Breast epithelium (tissue), 4 donors: Measurements from ENCODE around the gene CCDC157. TPM values are rescaled to one million over a fixed set of nuclear protein-coding genes. Genes with fewer than 3 reads are reported as not detected.

ENCODE experiments used
- DNase-seq, 2 donors: peaks; one replicate each; pipeline ENCODE4 v3.0.0-alpha.2; 2019; ENCODE audit warnings: low spot score in 2 of 2
- H3K27ac ChIP-seq, 2 donors: fragments of 200-600 bp; sonication (generic) in 1 of 2; one replicate each; pipeline ENCODE4 v1.5.1; 2016 to 2019; ENCODE audit warnings: mild to moderate bottlenecking in 1 of 2
- H3K27me3 ChIP-seq, 2 donors: fragments of 200-600 bp; sonication (generic) in 1 of 2; one replicate each; pipeline versions ENCODE4 v1.5.1 to v1.6.0; 2017 to 2019; ENCODE audit warnings: control low read depth in 1 of 2, mild to moderate bottlenecking in 1 of 2
- H3K36me3 ChIP-seq: fragments of 200-600 bp; one replicate; pipeline ENCODE4 v1.5.1; 2019
- H3K4me1 ChIP-seq, 2 donors: fragments of 200-600 bp; sonication (generic); one replicate each; pipeline ENCODE4 v1.5.1; 2016 to 2019; ENCODE audit warnings: control low read depth in 1 of 2
- H3K4me3 ChIP-seq, 3 donors: fragments of 200-600 bp; sonication (generic); 1 replicate in 2 of 3; 2 replicates in 1 of 3; pipeline ENCODE4 v1.5.1; 2016 to 2019; ENCODE audit warnings: mild to moderate bottlenecking in 3 of 3, moderate library complexity in 2 of 3
- H3K9me3 ChIP-seq, 2 donors: fragments of 200-600 bp; sonication (generic) in 1 of 2; one replicate each; pipeline ENCODE4 v1.5.1; 2016 to 2019; ENCODE audit warnings: control low read depth in 1 of 2
- POLR2A ChIP-seq: fragments of 450-650 bp; IDR thresholded peaks from one replicate; pipeline ENCODE4 v1.6.1; 2016; ENCODE audit warnings: antibody characterized with exemption, mild to moderate bottlenecking, moderate library complexity
- POLR2AphosphoS5 ChIP-seq, 3 donors: sonication (generic); formaldehyde crosslinking; IDR thresholded peaks; one replicate each; pipeline ENCODE4 v1.6.1; 2017; ENCODE audit warnings: antibody characterized with exemption in 3 of 3
- intact Hi-C: fragments of 100-400 bp; cut with DNase I; formaldehyde crosslinking; loops from one replicate; pipeline ENCODE4 v1.15.1; 2023; ENCODE audit warnings: low total_unique reads
- total RNA-seq, 3 donors: library from RNA; depleted of rRNA; stranded (reverse); fragments of >200 nt; gene quantifications; one replicate each; pipeline ENCODE4 v1.1.0, GENCODE V29; 2016
- TF ChIP-seq, protein P1 (sequence below), 3 donors: fragments of 450-650 bp; IDR thresholded peaks; one replicate each; pipeline ENCODE4 v1.5.1; 2016 to 2017; ENCODE audit warnings: antibody characterized with exemption in 3 of 3, mild to moderate bottlenecking in 3 of 3, moderate library complexity in 3 of 3

The CCDC157 gene
- total RNA-seq, 3 donors from 2014 or later, result 2.6 to 7.5 (median 6.6) TPM

DNA sequence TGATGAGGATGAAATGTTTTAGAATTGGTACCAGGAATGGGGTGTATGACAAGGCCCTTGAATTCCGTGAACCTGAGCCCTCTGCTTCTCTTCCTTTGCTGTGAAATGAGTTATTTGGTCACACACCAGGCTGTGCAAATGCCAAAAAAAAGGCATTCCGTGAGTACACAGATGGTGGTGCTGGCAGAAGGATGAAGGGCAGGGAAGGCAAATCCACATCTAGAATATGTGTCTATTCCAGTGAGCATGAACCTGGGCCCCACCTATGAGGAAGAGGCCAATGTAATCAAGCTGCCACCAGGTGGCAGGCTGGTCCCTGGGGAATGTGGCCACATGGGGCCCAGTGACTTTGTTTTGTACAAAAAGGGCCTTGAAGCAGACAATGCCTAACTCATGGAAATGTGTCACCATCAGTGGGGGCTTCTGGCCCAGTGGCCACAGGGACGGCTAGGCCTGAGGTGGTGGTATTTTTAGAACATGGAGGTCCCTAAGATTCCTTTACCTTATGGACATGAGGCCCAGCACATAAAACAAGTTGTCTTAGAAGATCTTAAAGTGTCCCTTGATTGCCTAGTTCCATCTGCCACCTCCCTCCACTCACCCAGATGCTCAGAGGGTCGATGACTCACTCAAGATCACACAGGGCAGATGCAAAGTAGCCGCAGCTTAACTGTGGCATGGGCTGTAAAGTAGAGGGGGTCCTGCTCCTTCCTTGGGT lies 34.3 kb downstream of the CCDC157 start:
- peak; percentile 29 to 48 (median 45) for TF ChIP-seq POLR2AphosphoS5 (IDR thresholded peaks at IDR 0.05)
- no peak for TF ChIP-seq POLR2A
- TF ChIP-seq, protein P1, sequence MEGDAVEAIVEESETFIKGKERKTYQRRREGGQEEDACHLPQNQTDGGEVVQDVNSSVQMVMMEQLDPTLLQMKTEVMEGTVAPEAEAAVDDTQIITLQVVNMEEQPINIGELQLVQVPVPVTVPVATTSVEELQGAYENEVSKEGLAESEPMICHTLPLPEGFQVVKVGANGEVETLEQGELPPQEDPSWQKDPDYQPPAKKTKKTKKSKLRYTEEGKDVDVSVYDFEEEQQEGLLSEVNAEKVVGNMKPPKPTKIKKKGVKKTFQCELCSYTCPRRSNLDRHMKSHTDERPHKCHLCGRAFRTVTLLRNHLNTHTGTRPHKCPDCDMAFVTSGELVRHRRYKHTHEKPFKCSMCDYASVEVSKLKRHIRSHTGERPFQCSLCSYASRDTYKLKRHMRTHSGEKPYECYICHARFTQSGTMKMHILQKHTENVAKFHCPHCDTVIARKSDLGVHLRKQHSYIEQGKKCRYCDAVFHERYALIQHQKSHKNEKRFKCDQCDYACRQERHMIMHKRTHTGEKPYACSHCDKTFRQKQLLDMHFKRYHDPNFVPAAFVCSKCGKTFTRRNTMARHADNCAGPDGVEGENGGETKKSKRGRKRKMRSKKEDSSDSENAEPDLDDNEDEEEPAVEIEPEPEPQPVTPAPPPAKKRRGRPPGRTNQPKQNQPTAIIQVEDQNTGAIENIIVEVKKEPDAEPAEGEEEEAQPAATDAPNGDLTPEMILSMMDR (IDR thresholded peaks at IDR 0.05), result peak; percentile 75 to 89 (median 76)
- peaks cover 0 to 3% of the 10 kb centered on the region in 2 donors for H3K9me3 ChIP-seq
- no peak overlapping the region for H3K4me3 ChIP-seq
- no peaks in the 10 kb centered on the region for H3K36me3 ChIP-seq
- intact Hi-C loops, result loop anchor here (1.0 kb wide), 1 partner anchor 103 kb away; no protein-coding TSS in a partner anchor
- H3K27me3 ChIP-seq, result no peaks in the 10 kb centered on the region
- no peak overlapping the region for H3K27ac ChIP-seq
- peak; percentile 67 to 80 for DNase-seq
- H3K4me1 ChIP-seq, result peaks cover 1 to 3% of the 10 kb centered on the region in 2 donors

DNA sequence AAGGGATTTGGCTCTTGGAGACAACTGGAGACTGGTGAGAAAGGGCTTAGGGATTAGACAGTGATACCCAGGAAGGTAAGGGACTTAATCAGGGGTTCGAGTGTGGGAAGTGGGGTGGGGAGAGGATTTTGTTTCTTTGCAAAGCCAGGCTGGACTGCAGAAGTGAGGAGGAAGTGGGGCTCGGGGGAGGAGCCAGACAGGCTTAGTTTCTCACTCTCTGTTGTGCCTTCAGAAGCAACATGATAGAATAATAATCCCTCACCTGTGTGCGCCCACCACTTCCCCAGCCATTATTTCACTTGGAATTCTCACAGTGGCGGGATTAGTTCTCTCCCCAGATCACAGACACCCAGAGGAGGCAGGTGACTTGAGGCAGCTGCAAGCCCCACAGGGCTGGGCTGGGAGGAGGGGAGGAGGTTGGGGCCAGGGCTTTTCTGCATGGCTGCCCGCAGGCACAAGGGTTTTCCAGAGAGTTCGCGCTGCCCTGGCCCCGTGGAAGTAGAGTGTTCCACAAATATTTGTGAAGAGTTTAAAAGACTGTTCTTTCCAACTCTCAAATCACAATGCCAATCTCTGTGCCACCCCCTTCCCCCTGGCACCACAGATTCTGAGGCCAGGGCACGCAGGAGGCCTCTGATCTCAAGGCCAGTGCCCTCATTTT lies 36.0 kb downstream of the CCDC157 start:
- no peak overlapping the region for H3K4me3 ChIP-seq
- intact Hi-C loops, result no loop called here
- TF ChIP-seq POLR2AphosphoS5 (IDR thresholded peaks at IDR 0.05) (no peak), POLR2A (no peak)
- TF ChIP-seq, protein P1 (IDR thresholded peaks at IDR 0.05), result no peak
- H3K36me3 ChIP-seq, result no peaks in the 10 kb centered on the region
- H3K9me3 ChIP-seq, result peaks cover 0 to 3% of the 10 kb centered on the region in 2 donors
- no peaks in the 10 kb centered on the region for H3K27me3 ChIP-seq
- DNase-seq, result no peak
- peaks cover 0 to under 1% of the 10 kb centered on the region in 2 donors for H3K4me1 ChIP-seq
- H3K27ac ChIP-seq, result peak overlapping the region in 1 of 2 donors; percentile 68

DNA sequence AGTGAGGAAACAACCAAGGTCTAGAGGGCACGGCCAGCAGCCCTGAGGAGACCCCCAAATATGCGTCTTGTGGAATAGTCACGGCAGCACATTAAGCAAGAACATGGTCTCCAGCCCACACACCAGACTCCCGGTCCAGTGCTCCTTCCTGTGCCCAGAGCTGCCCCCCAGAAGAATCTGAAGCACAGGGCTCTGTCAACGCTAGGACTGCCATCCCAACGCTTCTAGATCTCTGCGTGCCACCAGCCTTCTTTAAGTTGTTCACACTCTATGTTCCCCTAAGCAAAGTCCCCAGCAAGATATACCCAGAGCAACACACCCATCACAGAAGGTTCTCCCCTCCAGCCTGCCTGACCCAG lies 36.5 kb downstream of the CCDC157 start:
- peaks cover 2 to 5% of the 10 kb centered on the region in 2 donors for H3K4me1 ChIP-seq
- no peaks in the 10 kb centered on the region for H3K27me3 ChIP-seq
- intact Hi-C loops, result no loop called here
- TF ChIP-seq POLR2A (no peak), POLR2AphosphoS5 (IDR thresholded peaks at IDR 0.05) (no peak)
- TF ChIP-seq, protein P1 (IDR thresholded peaks at IDR 0.05), result no peak
- H3K36me3 ChIP-seq, result no peaks in the 10 kb centered on the region
- peaks cover 0 to 3% of the 10 kb centered on the region in 2 donors for H3K9me3 ChIP-seq
- H3K4me3 ChIP-seq, result no peak overlapping the region
- no peak for DNase-seq
- peak overlapping the region in 1 of 2 donors; percentile 68 for H3K27ac ChIP-seq

DNA sequence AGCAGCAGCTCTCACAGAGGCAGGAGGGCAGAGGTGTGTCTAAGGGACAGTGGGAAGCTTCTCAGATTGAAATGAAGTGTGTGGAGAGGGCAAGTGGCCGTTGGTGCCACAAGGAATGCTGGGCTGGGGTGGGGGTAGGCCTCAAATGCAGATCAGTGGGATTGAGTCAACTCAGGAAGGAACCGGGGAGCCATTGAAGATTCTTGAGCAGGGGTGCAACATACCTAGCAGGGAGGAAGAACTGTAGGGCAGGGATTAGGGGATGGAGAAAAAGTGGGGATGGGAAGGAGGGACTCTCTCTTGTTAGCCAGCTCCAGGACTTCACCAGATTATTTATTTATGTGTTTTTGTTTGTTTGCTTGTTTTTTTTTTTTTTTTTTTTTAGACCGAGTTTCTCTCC lies 37.1 kb downstream of the CCDC157 start:
- H3K4me1 ChIP-seq, result peaks cover 5% of the 10 kb centered on the region in 2 donors
- peaks cover 0 to 3% of the 10 kb centered on the region in 2 donors for H3K9me3 ChIP-seq
- no peak overlapping the region for H3K4me3 ChIP-seq
- no peaks in the 10 kb centered on the region for H3K27me3 ChIP-seq
- H3K27ac ChIP-seq, result no peak overlapping the region
- H3K36me3 ChIP-seq, result no peaks in the 10 kb centered on the region
- TF ChIP-seq, protein P1 (IDR thresholded peaks at IDR 0.05), result no peak
- TF ChIP-seq POLR2AphosphoS5 (IDR thresholded peaks at IDR 0.05), result no peak
- TF ChIP-seq POLR2A, result no peak
- intact Hi-C loops, result no loop called here
- DNase-seq, result no peak
